Body of pancreas (tissue), 4 donors: ENCODE results near the gene HOXD13. TPM values are rescaled to one million over a fixed set of nuclear protein-coding genes. Genes with fewer than 3 reads are reported as not detected.

Experiments
- ATAC-seq: fragments of 150-250 bp; one replicate; pipeline ENCODE4 v1.9.1; 2016
- DNase-seq, 4 donors: peaks; one replicate each; pipeline ENCODE4 v3.0.0-alpha.2; 2019
- H3K27ac ChIP-seq, 4 donors: fragments of 200-600 bp; sonication (generic); 1 replicate in 3 of 4; 2 replicates in 1 of 4; pipeline versions ENCODE4 v1.5.1 to v1.6.1; 2016 to 2019; ENCODE audit warnings: mild to moderate bottlenecking in 1 of 4, mixed read lengths in 1 of 4, moderate library complexity in 1 of 4
- H3K27me3 ChIP-seq, 2 donors: fragments of 200-600 bp; sonication (generic); one replicate each; pipeline ENCODE4 v1.6.0; 2016; ENCODE audit warnings: mild to moderate bottlenecking in 1 of 2
- H3K36me3 ChIP-seq, 2 donors: fragments of 200-600 bp; sonication (generic); replicated peaks in 1 of 2; 2 replicates each; pipeline ENCODE4 v1.5.1; 2016; ENCODE audit warnings: low read depth in 2 of 2; ENCODE audit not compliant: insufficient read depth in 1 of 2
- H3K4me1 ChIP-seq: fragments of 200-600 bp; sonication (generic); one replicate; pipeline ENCODE4 v1.6.0; 2016
- H3K4me3 ChIP-seq, 2 donors: fragments of 200-600 bp; sonication (generic); 1 replicate in 1 of 2; 2 replicates in 1 of 2; pipeline ENCODE4 v1.5.1; 2016 to 2019
- H3K9me3 ChIP-seq, 3 donors: fragments of 200-600 bp; sonication (generic); 1 replicate in 2 of 3; 2 replicates in 1 of 3; pipeline ENCODE4 v1.5.1; 2016
- POLR2A ChIP-seq, 3 donors: fragments of 450-650 bp; IDR thresholded peaks; one replicate each; pipeline ENCODE4 v1.6.1; 2016; ENCODE audit warnings: antibody characterized with exemption in 3 of 3, mild to moderate bottlenecking in 2 of 3
- WGBS, 2 donors: methylation state at CpG; one replicate each; pipeline ENCODE4 v1.1.5; 2017; 5-methylcytosine and 5-hydroxymethylcytosine counted together
- intact Hi-C: fragments of 100-400 bp; cut with DNase I; formaldehyde crosslinking; loops from one replicate; pipeline ENCODE4 v1.15.1; 2023
- total RNA-seq, 2 donors: library from RNA; depleted of rRNA; stranded (reverse); fragments of >200 nt; gene quantifications; one replicate each; pipeline ENCODE4 v1.1.0, GENCODE V29; 2016
- TF ChIP-seq, protein P1 (sequence below), 7 experiments: fragments of 450-650 bp in 4 of 7; fragments of 200-600 bp in 3 of 7; sonication (generic) in 3 of 7; IDR thresholded peaks; one replicate each; pipeline ENCODE4 v1.5.1; 2016 to 2019; ENCODE audit warnings: antibody characterized with exemption in 7 of 7

The HOXD13 gene
- total RNA-seq, 2 donors from 2014 or later: not detected

DNA sequence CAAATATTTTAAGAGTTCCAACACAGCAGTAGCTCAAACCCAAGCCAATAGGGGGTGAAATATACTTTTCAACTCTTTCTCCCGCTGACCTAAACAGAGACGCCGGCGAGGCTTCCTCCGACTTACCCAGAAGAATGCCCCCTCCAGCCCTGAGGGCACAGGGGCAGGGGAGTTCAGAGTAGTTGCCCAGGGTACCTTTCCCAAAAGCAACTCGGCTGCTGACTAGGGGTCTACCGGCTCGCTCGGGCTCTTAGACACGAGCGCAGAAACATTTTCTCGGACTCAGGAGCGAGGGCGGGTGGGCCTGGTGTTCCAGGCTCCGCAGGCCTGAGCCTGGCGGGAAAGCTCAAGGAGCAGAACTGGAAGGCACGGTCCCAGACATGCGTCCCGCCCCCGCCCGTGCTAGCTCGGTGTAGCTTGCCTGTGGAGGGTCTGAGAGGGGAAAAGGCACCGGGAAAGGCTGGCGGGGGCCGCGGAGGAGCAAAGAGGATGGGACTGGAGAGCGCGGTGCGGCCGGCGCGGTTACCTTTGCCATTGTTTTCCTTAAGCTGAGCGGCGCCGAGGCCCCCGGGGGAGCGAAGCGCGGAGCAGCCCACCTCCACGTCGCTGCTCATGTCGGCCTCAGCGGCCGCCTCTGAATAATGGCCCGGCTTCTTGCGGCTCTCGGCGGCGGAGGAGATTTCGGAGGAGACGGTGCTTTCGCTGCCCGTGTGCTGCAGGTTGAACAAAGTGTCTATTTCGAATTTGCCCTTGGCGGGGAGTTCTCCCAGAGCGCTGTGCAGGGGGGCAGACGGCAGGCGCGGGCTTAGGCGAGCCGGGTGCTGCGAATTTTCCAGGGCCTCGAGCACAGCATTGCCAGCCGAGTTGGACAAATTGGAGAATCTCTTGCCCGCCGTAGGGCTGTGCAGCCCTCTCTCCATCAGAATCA is 9.4 kb upstream of the HOXD13 start:
- intact Hi-C loops: loop anchor here (10.0 kb wide), 1 partner anchor 718 kb away; no protein-coding TSS in a partner anchor
- Histone ChIP-seq H3K27ac (no peak overlapping the region), H3K36me3 (no peaks in the 10 kb centered on the region), H3K9me3 (peaks cover 0 to 8% (median 0%) of the 10 kb centered on the region in 3 donors), H3K27me3 (peaks cover 6 to 92% of the 10 kb centered on the region in 2 donors), H3K4me3 (no peak overlapping the region), H3K4me1 (peaks cover 40% of the 10 kb centered on the region)
- TF ChIP-seq, protein P1, sequence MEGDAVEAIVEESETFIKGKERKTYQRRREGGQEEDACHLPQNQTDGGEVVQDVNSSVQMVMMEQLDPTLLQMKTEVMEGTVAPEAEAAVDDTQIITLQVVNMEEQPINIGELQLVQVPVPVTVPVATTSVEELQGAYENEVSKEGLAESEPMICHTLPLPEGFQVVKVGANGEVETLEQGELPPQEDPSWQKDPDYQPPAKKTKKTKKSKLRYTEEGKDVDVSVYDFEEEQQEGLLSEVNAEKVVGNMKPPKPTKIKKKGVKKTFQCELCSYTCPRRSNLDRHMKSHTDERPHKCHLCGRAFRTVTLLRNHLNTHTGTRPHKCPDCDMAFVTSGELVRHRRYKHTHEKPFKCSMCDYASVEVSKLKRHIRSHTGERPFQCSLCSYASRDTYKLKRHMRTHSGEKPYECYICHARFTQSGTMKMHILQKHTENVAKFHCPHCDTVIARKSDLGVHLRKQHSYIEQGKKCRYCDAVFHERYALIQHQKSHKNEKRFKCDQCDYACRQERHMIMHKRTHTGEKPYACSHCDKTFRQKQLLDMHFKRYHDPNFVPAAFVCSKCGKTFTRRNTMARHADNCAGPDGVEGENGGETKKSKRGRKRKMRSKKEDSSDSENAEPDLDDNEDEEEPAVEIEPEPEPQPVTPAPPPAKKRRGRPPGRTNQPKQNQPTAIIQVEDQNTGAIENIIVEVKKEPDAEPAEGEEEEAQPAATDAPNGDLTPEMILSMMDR (IDR thresholded peaks at IDR 0.05): no peak
- no peak for TF ChIP-seq POLR2A (IDR thresholded peaks at IDR 0.05)
- 3 to 9% methylated on average over 33 to 66 of the region's 66 CpGs for WGBS, 2 donors
- DNase-seq (no peak), ATAC-seq (no peak)

DNA sequence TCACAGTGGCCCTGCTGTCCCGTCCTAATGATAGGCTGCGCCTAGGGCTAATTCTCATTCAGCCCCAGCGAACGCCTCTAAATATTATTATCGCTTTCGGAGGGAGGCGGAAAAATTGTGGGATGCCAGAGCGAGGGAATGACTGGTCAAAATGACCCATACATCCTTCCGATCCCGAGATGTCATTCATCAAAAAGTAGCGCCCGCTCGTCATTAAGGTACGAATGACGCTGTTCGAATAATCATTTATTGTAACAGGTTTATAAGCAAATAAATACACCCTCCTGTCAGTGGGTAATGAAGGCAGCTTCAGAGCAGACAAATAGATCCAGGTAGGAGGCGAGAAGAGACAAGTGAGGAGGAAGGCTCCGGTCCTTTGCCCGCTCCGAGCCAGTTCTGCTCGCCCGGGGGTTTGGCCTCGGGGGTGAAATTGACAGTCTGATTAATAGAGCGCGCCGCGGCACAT is 8.7 kb upstream of the HOXD13 start, which contains the start of gene EVX2:
Gene EVX2 (minus strand): TSS at position 167 of the 466 bp plus-strand sequence. CDS start 186 bp downstream, outside the sequence.
- intact Hi-C loops: loop anchor here (10.0 kb wide), 1 partner anchor 719 kb away; no protein-coding TSS in a partner anchor
- ATAC-seq: no peak
- 9 to 16% methylated on average over 27 of the region's 27 CpGs for WGBS, 2 donors
- H3K36me3 ChIP-seq: no peaks in the 10 kb centered on the region
- H3K4me3 ChIP-seq: no peak within 1 kb of the TSS
- DNase-seq: no peak
- no peak within 1 kb of the TSS for H3K27ac ChIP-seq
- H3K4me1 ChIP-seq: peaks cover 44% of the 10 kb centered on the region
- TF ChIP-seq, protein P1 (IDR thresholded peaks at IDR 0.05): no peak
- TF ChIP-seq POLR2A (IDR thresholded peaks at IDR 0.05): no peak
- peaks cover 6 to 89% of the 10 kb centered on the region in 2 donors for H3K27me3 ChIP-seq
- H3K9me3 ChIP-seq: peaks cover 0 to 8% (median 0%) of the 10 kb centered on the region in 3 donors

DNA sequence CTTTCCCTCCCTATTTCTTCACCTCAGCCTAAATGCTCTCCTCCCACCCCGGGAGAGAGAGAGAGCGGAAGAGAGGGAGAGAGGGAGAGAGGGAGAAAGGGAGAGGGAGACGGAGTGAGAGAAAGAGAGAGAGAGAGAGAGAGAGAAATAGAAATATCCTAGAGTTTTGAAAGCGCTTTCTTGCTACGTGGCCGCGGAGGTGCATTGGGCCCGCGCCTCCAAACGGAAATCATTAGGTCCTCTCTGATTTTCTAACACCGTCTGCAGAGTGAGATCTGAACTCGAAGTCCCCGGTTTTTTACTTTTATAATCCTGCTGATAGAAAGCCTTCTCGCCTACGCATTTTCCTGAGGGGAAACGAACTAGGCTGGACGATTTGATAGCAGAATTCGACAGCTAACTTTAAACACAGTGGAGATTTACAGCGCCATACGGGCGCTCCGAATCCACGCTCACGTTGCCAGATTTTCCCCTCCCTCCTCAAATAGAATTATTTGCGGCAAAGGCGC is 7.9 kb upstream of the HOXD13 start:
- Histone ChIP-seq H3K27ac (no peak overlapping the region), H3K27me3 (peaks cover 6 to 88% of the 10 kb centered on the region in 2 donors), H3K36me3 (no peaks in the 10 kb centered on the region), H3K4me3 (no peak overlapping the region), H3K4me1 (peaks cover 38% of the 10 kb centered on the region), H3K9me3 (peaks cover 0 to 8% (median 0%) of the 10 kb centered on the region in 3 donors)
- ATAC-seq (no peak), DNase-seq (no peak)
- TF ChIP-seq, protein P1 (IDR thresholded peaks at IDR 0.05): no peak
- TF ChIP-seq POLR2A (IDR thresholded peaks at IDR 0.05): no peak
- WGBS, 2 donors: 4 to 10% methylated on average over 26 of the region's 26 CpGs
- intact Hi-C loops: loop anchor here (10.0 kb wide), 1 partner anchor 720 kb away; no protein-coding TSS in a partner anchor

DNA sequence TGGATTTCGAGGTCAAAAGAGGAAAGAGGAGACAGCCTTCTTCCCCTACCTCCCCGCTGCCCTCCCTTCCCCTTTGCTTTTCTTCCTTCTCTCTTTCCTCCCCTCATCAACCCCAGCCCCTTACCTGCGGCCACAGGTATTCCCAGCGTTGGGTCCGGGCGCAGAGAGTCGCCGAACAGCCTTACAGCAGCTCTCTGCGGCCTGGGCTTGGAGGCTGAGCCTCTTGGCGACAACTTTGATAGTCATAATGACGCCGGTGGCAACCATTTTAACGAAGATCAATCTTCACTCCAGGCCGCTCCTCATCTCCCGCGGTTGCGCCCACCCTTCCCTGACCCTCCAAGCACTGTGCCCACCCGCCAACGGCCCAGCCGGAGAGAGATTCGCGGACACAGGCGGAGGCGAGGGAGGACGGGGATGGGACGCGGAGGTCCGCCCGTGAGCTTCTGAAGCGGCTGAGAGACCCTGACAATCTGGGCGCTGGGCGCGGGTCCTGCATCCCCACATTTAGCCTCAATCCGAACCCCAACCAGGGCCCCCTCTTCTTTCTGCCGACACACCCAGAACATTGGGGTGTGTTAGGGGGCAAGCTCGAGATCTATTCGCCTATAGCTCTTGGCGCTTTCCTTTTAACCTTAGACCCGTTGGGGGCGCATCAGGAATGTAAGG is 7.3 kb upstream of the HOXD13 start:
- peaks cover 34% of the 10 kb centered on the region for H3K4me1 ChIP-seq
- H3K27me3 ChIP-seq: peaks cover 6 to 88% of the 10 kb centered on the region in 2 donors
- TF ChIP-seq, protein P1 (IDR thresholded peaks at IDR 0.05): no peak
- no peak for TF ChIP-seq POLR2A (IDR thresholded peaks at IDR 0.05)
- intact Hi-C loops: loop anchor here (10.0 kb wide), 1 partner anchor 720 kb away; no protein-coding TSS in a partner anchor
- DNase-seq (no peak), ATAC-seq (no peak)
- no peak overlapping the region for H3K4me3 ChIP-seq
- H3K27ac ChIP-seq: no peak overlapping the region
- peaks cover 0 to 8% (median 0%) of the 10 kb centered on the region in 3 donors for H3K9me3 ChIP-seq
- H3K36me3 ChIP-seq: no peaks in the 10 kb centered on the region
- WGBS, 2 donors: 4 to 9% methylated on average over 28 to 40 of the region's 40 CpGs
